B cell (primary cell): ENCODE measurements around the gene SP3.

ENCODE experiments used
- CTCF ChIP-seq: fragments of 200-600 bp; IDR thresholded peaks from one replicate; pipeline ENCODE4 v1.8.0; 2022; ENCODE audit warnings: antibody characterized with exemption, mild to moderate bottlenecking
- EZH2 ChIP-seq: IDR thresholded peaks from 2 replicates; pipeline ENCODE4 v1.6.1; 2012; ENCODE audit warnings: borderline replicate concordance, low read depth, mild to moderate bottlenecking, moderate library complexity, low read length; ENCODE audit not compliant: insufficient read depth, poor library complexity, severe bottlenecking

DNA sequence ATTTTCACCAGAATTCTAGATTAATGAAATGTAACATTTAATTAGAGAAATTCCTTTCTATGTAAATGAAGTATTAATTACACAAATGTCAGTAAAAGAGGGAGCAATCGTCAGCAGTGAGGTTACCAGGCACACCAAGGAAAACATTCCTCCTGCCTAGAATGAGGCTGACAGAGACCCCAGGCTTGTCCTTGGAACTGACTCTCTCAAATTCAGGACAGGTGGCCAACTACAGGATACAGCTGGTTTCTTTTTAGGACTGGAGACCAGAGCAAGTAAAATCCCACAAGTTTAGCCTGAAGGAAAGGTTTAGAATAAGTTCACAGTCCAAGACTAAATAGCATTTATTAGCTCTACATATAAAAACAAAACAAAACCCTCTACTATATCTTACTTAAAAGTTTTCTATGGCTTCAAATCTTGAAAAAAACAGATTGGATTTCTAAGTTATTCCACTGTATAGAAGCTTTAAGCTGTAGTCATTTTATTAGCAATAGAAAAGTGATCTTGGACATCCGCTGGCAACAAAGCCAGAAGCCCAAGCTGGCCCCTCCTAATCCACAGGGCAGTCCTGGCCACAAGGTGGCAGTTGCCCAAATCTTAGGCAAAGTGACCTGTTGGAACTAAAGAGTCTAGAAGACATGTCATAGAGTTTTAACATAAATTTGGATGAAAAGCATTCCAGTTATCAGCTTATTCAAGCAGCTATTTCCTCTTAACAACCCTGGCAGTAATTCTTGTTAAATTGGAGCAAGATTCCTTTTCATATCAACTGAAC is 81.0 kb downstream of the SP3 start:
- TF ChIP-seq CTCF, result peak; percentile 28
- TF ChIP-seq EZH2, result no peak
